Adipocyte (in vitro differentiated cells): ENCODE results near the gene MYO9B.

Source experiments
- DNase-seq: peaks from one replicate; pipeline ENCODE4 v3.0.0-alpha.2; 2015; ENCODE audit warnings: low read depth
- H3K27me3 ChIP-seq: replicated peaks from 2 replicates; pipeline ENCODE4 v1.7.0; 2013; ENCODE audit warnings: mild to moderate bottlenecking, low read length, moderate library complexity; ENCODE audit not compliant: control insufficient read depth, insufficient read depth
- H3K36me3 ChIP-seq: 2 replicates; pipeline ENCODE4 v1.7.0; 2013; ENCODE audit warnings: low read length, mild to moderate bottlenecking, moderate library complexity; ENCODE audit not compliant: control insufficient read depth, insufficient read depth, severe bottlenecking
- H3K4me1 ChIP-seq: 2 replicates; pipeline ENCODE4 v1.7.0; 2013; ENCODE audit warnings: mild to moderate bottlenecking, low read length, moderate library complexity; ENCODE audit not compliant: control insufficient read depth, insufficient read depth
- H3K4me3 ChIP-seq: 2 replicates; pipeline ENCODE4 v1.7.0; 2013; ENCODE audit warnings: mild to moderate bottlenecking, low read length, moderate library complexity
- H3K9ac ChIP-seq: 2 replicates; pipeline ENCODE4 v1.7.0; 2013; ENCODE audit warnings: mild to moderate bottlenecking, low read length, moderate library complexity
- H3K9me3 ChIP-seq: 2 replicates; pipeline ENCODE4 v1.7.0; 2013; ENCODE audit warnings: mild to moderate bottlenecking, low read length, moderate library complexity; ENCODE audit not compliant: control insufficient read depth

MYO9B gene

GRCh38 chr19:17108453-17108784, 32.8 kb downstream of the MYO9B start:
- no peaks in the 10 kb centered on the region for H3K9me3 ChIP-seq
- peak overlapping the region; percentile 50 for H3K9ac ChIP-seq
- H3K4me1 ChIP-seq = peaks cover 14% of the 10 kb centered on the region
- peak overlapping the region; percentile 43 for H3K4me3 ChIP-seq
- H3K36me3 ChIP-seq = peaks cover 31% of the 10 kb centered on the region
- DNase-seq = no peak
- H3K27me3 ChIP-seq = no peaks in the 10 kb centered on the region

DNA sequence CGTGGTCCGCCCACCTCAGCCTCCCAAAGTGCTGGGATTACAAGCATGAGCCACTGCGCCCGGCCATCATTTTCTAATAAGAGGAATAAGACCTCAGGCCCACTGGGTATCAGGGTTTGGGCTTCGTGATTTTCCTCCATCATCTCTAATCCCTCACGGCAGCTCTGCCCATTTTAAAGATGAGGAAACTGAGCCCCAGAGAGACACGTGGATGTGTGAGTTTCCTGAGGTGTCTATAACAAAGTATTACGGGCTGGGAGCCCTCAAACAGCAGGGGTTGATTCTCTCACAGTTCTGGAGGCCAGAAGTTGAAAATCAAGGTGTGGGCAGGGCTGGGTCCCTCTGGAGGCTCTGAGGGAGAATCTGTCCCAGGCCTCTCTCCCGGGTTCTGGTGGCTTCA, 33.7 kb downstream of the MYO9B start:
- no peak overlapping the region for H3K9ac ChIP-seq

GRCh38 chr19:17109962-17110598, 34.5 kb downstream of the MYO9B start:
- Histone ChIP-seq H3K9me3 (no peaks in the 10 kb centered on the region), H3K4me1 (peaks cover 14% of the 10 kb centered on the region), H3K4me3 (no peak overlapping the region), H3K9ac (no peak overlapping the region), H3K27me3 (no peaks in the 10 kb centered on the region), H3K36me3 (peaks cover 18% of the 10 kb centered on the region)
- no peak for DNase-seq

More for the DNA sequence above, 33.7 kb downstream of the MYO9B start:
- Histone ChIP-seq H3K4me3 (no peak overlapping the region), H3K4me1 (peaks cover 14% of the 10 kb centered on the region), H3K36me3 (peaks cover 23% of the 10 kb centered on the region), H3K27me3 (no peaks in the 10 kb centered on the region), H3K9me3 (no peaks in the 10 kb centered on the region)
- no peak for DNase-seq

GRCh38 chr19:17110599-17110966, 35.0 kb downstream of the MYO9B start:
- no peak overlapping the region for H3K9ac ChIP-seq
- peaks cover 14% of the 10 kb centered on the region for H3K4me1 ChIP-seq
- H3K36me3 ChIP-seq = peaks cover 14% of the 10 kb centered on the region
- DNase-seq = no peak
- no peaks in the 10 kb centered on the region for H3K9me3 ChIP-seq
- no peak overlapping the region for H3K4me3 ChIP-seq
- no peaks in the 10 kb centered on the region for H3K27me3 ChIP-seq

DNA sequence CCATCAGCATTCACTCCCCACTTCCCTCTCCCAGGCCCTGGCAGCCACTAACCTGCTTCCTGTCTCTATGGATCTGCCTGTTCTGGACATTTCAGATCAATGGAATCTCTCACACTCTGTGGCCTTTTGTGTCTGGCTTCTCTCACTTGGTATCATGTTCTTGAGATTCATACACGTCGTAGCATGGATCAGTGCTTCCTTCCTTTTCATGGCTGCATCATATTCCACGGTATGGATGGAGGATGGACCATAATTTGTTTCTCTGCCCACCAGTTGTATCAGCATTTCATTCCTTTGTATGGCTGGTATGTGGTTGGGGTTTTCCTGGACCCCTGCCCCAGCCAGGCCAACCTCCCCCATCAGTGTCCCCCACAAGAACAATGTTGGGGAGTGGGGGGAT, 36.2 kb downstream of the MYO9B start:
- no peaks in the 10 kb centered on the region for H3K27me3 ChIP-seq
- no peaks in the 10 kb centered on the region for H3K9me3 ChIP-seq
- no peak for DNase-seq
- H3K4me3 ChIP-seq = no peak overlapping the region
- H3K36me3 ChIP-seq = peaks cover 13% of the 10 kb centered on the region
- H3K4me1 ChIP-seq = peaks cover 14% of the 10 kb centered on the region
- no peak overlapping the region for H3K9ac ChIP-seq

DNA sequence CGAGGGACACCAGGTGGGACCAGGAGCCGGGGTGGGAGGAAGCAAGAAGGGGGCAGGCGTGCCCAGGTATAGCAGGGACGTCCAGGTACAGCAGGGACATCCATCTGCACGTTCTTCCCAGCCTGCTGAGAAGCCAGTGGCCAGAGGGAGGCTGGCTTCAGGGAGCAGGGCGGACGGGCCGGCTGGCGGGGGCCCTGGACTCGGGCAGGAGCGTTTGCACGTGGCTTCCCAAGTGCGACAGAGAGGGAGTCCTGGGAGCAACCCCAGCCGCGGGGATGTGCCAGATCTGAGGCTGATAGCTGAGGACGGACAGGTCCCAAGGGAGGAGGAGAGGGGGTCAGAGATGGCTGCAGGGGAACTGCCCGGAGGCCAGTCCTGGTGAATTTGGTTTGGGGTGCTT, 36.7 kb downstream of the MYO9B start:
- H3K4me3 ChIP-seq = no peak overlapping the region
- H3K27me3 ChIP-seq = no peaks in the 10 kb centered on the region
- no peak for DNase-seq
- peaks cover 12% of the 10 kb centered on the region for H3K4me1 ChIP-seq
- peak overlapping the region; percentile 42 for H3K9ac ChIP-seq
- H3K36me3 ChIP-seq = peaks cover 13% of the 10 kb centered on the region
- no peaks in the 10 kb centered on the region for H3K9me3 ChIP-seq

DNA sequence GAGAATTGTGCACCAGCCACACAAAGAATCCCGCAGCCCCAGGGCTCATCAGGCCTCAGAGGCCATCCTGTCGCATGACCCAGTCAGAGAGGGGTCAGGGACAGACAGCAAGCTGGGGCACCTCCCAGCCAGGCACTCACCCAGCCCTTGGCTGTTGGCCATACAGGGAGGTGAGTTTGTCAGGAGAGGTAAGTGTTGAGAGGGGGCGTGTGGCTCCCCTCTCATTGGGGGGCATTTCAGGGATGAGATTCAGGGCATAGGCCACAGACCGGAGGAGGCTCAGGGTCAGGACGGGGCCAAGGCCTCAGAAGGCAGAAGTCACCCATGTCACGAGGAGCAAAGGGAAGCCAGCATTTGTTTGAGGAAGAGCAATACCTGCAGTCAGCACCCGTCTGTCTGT, 37.1 kb downstream of the MYO9B start:
- peak overlapping the region; percentile 42 for H3K9ac ChIP-seq
- H3K36me3 ChIP-seq = peaks cover 13% of the 10 kb centered on the region
- no peaks in the 10 kb centered on the region for H3K27me3 ChIP-seq
- H3K9me3 ChIP-seq = no peaks in the 10 kb centered on the region
- DNase-seq = no peak
- peaks cover 8% of the 10 kb centered on the region for H3K4me1 ChIP-seq
- H3K4me3 ChIP-seq = no peak overlapping the region

- Histone ChIP-seq H3K27me3 (no peaks in the 10 kb centered on the region), H3K36me3 (peaks cover 13% of the 10 kb centered on the region), H3K9ac (no peak overlapping the region), H3K4me3 (no peak overlapping the region), H3K4me1 (peaks cover 5% of the 10 kb centered on the region), H3K9me3 (no peaks in the 10 kb centered on the region)
- DNase-seq = no peak
These were observed 37.7 kb downstream of the MYO9B start for GRCh38 chr19:17113127-17113785.

DNA sequence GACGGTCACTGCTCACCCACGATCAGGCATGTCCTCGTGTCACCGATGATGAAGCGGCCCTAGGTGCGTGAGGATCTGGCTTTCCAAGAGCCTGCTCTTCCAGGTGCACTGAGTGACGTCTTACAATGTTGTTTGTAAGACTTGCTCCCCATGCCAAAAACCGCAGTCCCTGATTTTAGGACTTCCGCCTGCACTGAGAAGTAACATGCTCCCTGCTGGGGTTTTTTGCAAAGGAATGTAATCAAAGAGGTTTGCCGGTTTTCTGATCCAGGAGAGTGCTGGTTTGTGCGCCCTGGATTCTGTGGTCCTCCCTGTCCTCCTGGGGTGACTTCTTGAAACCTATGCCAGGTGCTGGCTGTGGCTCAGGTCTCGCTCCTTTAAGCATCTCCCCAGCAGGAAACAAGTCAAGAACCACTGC, 38.8 kb downstream of the MYO9B start:
- H3K4me1 ChIP-seq = no peaks in the 10 kb centered on the region
- DNase-seq = no peak
- H3K36me3 ChIP-seq = peaks cover 13% of the 10 kb centered on the region
- no peaks in the 10 kb centered on the region for H3K27me3 ChIP-seq
- H3K4me3 ChIP-seq = no peak overlapping the region
- H3K9ac ChIP-seq = no peak overlapping the region
- no peaks in the 10 kb centered on the region for H3K9me3 ChIP-seq

DNA sequence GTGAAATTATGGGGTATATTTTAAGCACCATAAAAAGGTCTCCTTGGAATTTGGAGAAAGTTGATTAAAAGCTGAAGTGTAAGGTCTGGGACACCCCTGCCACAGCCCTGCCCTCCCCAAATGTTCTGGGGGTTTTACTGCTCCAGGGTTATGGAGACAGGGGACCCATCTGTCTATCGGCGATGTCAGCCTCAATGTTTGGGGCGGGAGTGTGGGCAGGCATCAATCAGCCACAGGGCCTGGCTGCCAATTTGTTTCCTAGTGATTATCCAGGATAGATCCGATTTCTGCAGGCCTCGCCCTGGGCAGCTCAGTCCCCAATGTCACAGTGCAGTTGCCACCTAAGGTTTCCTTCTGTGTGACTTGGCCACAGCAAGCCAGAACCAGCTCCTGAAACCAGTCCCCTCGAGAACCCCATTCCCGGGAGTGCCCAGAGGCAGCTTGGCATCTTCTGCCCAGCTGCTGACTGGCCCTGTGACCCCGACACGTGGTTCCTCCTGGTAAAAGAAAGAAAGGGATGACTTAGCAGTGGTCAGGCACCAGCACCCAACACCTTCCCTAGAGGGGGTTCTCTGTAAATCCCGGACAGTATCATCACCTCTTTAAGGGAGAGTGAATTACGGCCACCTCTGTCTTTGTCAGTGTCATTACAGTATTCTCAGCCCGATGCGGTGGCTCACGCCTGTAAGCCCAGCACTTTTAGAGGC, 41.6 kb downstream of the MYO9B start:
- no peak for DNase-seq

DNA sequence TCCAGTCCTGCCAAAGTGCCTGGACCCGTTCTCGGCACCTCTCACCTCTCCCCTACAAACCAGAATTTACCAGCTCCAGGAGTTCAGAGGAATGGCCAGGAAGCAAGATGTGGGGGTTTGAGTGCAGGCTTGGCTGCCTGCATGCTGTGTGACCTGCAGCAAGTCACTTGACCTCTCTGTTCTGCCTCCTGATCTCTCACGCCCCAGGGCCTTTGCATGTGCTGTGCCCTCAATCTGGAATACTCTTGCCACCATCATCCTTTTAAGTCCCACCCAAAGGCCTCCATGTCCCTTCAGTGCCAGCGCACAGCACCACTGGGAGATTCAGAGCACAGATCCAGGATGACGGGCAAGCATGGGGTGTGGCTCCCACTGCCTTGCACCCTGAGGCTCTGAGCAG, 43.4 kb downstream of the MYO9B start:
- Histone ChIP-seq H3K9ac (no peak overlapping the region), H3K4me1 (no peaks in the 10 kb centered on the region), H3K4me3 (no peak overlapping the region), H3K36me3 (no peaks in the 10 kb centered on the region), H3K9me3 (no peaks in the 10 kb centered on the region), H3K27me3 (no peaks in the 10 kb centered on the region)
- DNase-seq = no peak

More for the DNA sequence above, 41.6 kb downstream of the MYO9B start:
- Histone ChIP-seq H3K9me3 (no peaks in the 10 kb centered on the region), H3K4me3 (no peak overlapping the region), H3K36me3 (peaks cover under 1% of the 10 kb centered on the region), H3K4me1 (no peaks in the 10 kb centered on the region), H3K9ac (no peak overlapping the region), H3K27me3 (no peaks in the 10 kb centered on the region)
